Spleen (tissue), 11 donors: ENCODE measurements around the gene ZNF292. TPM values are rescaled to one million over a fixed set of nuclear protein-coding genes. Genes with fewer than 3 reads are reported as not detected.
A peak's percentile ranks its signal among the peaks of the same experiment; 100 is the strongest.

Experiments
- DNase-seq: peaks from one replicate; pipeline ENCODE4 v3.0.0-alpha.2; 2020
- H3K27ac ChIP-seq, 8 donors: fragments of 200-600 bp; sonication (generic) in 7 of 8; 1 replicate in 4 of 8; 2 replicates in 4 of 8; pipeline versions ENCODE4 v1.5.0 to v1.8.0; 2016 to 2021; ENCODE audit warnings: inconsistent platforms in 4 of 8, mild to moderate bottlenecking in 4 of 8, moderate library complexity in 1 of 8
- H3K27me3 ChIP-seq, 7 donors: fragments of 200-600 bp; sonication (generic) in 6 of 7; replicated peaks in 1 of 7; 1 replicate in 4 of 7; 2 replicates in 3 of 7; pipeline versions ENCODE4 v1.5.0 to v1.8.0; 2016 to 2021; ENCODE audit warnings: inconsistent platforms in 3 of 7, mild to moderate bottlenecking in 1 of 7
- H3K36me3 ChIP-seq, 6 donors: fragments of 200-600 bp; sonication (generic) in 5 of 6; 1 replicate in 4 of 6; 2 replicates in 2 of 6; pipeline versions ENCODE4 v1.5.0 to v1.8.0; 2016 to 2021; ENCODE audit warnings: inconsistent platforms in 2 of 6
- H3K4me1 ChIP-seq, 6 donors: fragments of 200-600 bp; sonication (generic) in 5 of 6; 1 replicate in 3 of 6; 2 replicates in 3 of 6; pipeline versions ENCODE4 v1.5.0 to v1.8.0; 2016 to 2021; ENCODE audit warnings: inconsistent platforms in 3 of 6
- H3K4me3 ChIP-seq, 8 donors: fragments of 200-600 bp; sonication (generic) in 7 of 8; 1 replicate in 4 of 8; 2 replicates in 4 of 8; pipeline versions ENCODE4 v1.5.0 to v1.8.0; 2016 to 2021; ENCODE audit warnings: inconsistent platforms in 4 of 8, mild to moderate bottlenecking in 4 of 8, moderate library complexity in 2 of 8
- H3K9me3 ChIP-seq, 8 donors: fragments of 200-600 bp; sonication (generic) in 7 of 8; 1 replicate in 4 of 8; 2 replicates in 4 of 8; pipeline versions ENCODE4 v1.5.0 to v1.8.0; 2016 to 2021; ENCODE audit warnings: inconsistent platforms in 4 of 8
- CTCF ChIP-seq, 11 experiments: fragments of 200-600 bp in 7 of 11; fragments of 450-650 bp in 4 of 11; sonication (generic) in 4 of 11; IDR thresholded peaks in 8 of 11; conservative IDR thresholded peaks in 3 of 11; 1 replicate in 7 of 11; 2 replicates in 4 of 11; pipeline versions ENCODE4 v1.4.0 to v1.8.0; 2016 to 2021; ENCODE audit warnings: antibody characterized with exemption in 11 of 11, inconsistent platforms in 4 of 11, mild to moderate bottlenecking in 1 of 11
- POLR2A ChIP-seq, 3 donors: fragments of 450-650 bp; IDR thresholded peaks; one replicate each; pipeline ENCODE4 v1.5.1; 2017; ENCODE audit warnings: antibody characterized with exemption in 3 of 3, mild to moderate bottlenecking in 1 of 3
- POLR2AphosphoS5 ChIP-seq, 3 donors: sonication (generic); formaldehyde crosslinking; IDR thresholded peaks; one replicate each; pipeline ENCODE4 v1.5.1; 2017; ENCODE audit warnings: antibody characterized with exemption in 3 of 3
- WGBS, 5 donors: extraction: QIAGEN DNeasy Blood & Tissue Kit in 3 of 5; methylation state at CpG; one replicate each; pipeline versions ENCODE4 v1.1.5 to v1.1.7; 2013 to 2018; 5-methylcytosine and 5-hydroxymethylcytosine counted together
- intact Hi-C: fragments of 100-400 bp; cut with DNase I; formaldehyde crosslinking; loops from one replicate; pipeline ENCODE4 v1.15.0; 2023; ENCODE audit warnings: low total_unique reads
- polyA plus RNA-seq, 3 donors: library from polyadenylated mRNA; stranded (reverse); fragments of 200-250 nt; gene quantifications; one replicate each; pipeline ENCODE4 v1.2.1, GENCODE V29; 2013
- total RNA-seq, 7 donors: library from RNA; depleted of rRNA in 3 of 7; stranded (reverse); fragments of >200 nt in 3 of 7; fragmentation: NEBNext Ultra II Directional in 4 of 7; extraction: Animal tissue kit (Norgen Biotek cat#: 25700) in 4 of 7; gene quantifications; one replicate each; pipeline versions ENCODE4 v1.1.0 to v1.2.1, GENCODE V29; 2016 to 2021
- donor health status: healthy with polysubstance abuse.
- donor health status: DM: no; HTN: no; CAD: no; lungs with moderate emphysema.
- donor health status: DM: no; HTN: no; CAD: no.
- donor health status: Bipolar disorder and iron deficiency.
- donor health status: healthy.
- donor health status: DM: no; HTN: no; CAD: no.
- donor health status: DM: yes; HTN: yes; CAD: no.

Gene ZNF292
- total and polyA plus RNA-seq, 10 donors = 5.1 to 76.2 (median 50.2) TPM

- TF ChIP-seq POLR2AphosphoS5 (IDR thresholded peaks at IDR 0.05) (no peak), CTCF (IDR thresholded peaks at IDR 0.05 in 8 of 11, conservative IDR thresholded peaks at IDR 0.05 in 3 of 11) (no peak), POLR2A (IDR thresholded peaks at IDR 0.05) (no peak)
- peaks cover 0 to 3% (median 0%) of the 10 kb centered on the region in 8 donors for H3K9me3 ChIP-seq
Measured at GRCh38 chr6:87243812-87244211, 88.4 kb downstream of the ZNF292 start.

GRCh38 chr6:87244380-87244779 is 89.0 kb downstream of the ZNF292 start:
- TF ChIP-seq POLR2A (IDR thresholded peaks at IDR 0.05) (no peak), POLR2AphosphoS5 (IDR thresholded peaks at IDR 0.05) (no peak), CTCF (IDR thresholded peaks at IDR 0.05 in 8 of 11, conservative IDR thresholded peaks at IDR 0.05 in 3 of 11) (no peak)
- no peak overlapping the region for H3K27ac ChIP-seq
- no peaks in the 10 kb centered on the region for H3K4me1 ChIP-seq
- intact Hi-C loops = no loop called here
- no peaks in the 10 kb centered on the region for H3K9me3 ChIP-seq
- H3K4me3 ChIP-seq = no peak overlapping the region
- DNase-seq = no peak
- H3K27me3 ChIP-seq = no peaks in the 10 kb centered on the region
- H3K36me3 ChIP-seq = peaks cover 0 to 95% (median 45%) of the 10 kb centered on the region in 6 donors

More at GRCh38 chr6:87243812-87244211, 88.4 kb downstream of the ZNF292 start:
- peaks cover 0 to 94% (median 42%) of the 10 kb centered on the region in 6 donors for H3K36me3 ChIP-seq
- no peak for DNase-seq
- H3K27ac ChIP-seq = no peak overlapping the region
- H3K27me3 ChIP-seq = no peaks in the 10 kb centered on the region
- no peak overlapping the region for H3K4me3 ChIP-seq
- intact Hi-C loops = no loop called here
- H3K4me1 ChIP-seq = no peaks in the 10 kb centered on the region

- Histone ChIP-seq H3K36me3 (peaks cover 5 to 88% (median 33%) of the 10 kb centered on the region in 6 donors), H3K27me3 (no peaks in the 10 kb centered on the region), H3K9me3 (no peaks in the 10 kb centered on the region), H3K4me1 (peaks cover 0 to 12% (median 5%) of the 10 kb centered on the region in 6 donors), H3K27ac (no peak overlapping the region), H3K4me3 (no peak overlapping the region)
- DNase-seq = no peak
- intact Hi-C loops = no loop called here
- no peak for TF ChIP-seq CTCF (IDR thresholded peaks at IDR 0.05 in 8 of 11, conservative IDR thresholded peaks at IDR 0.05 in 3 of 11)
- no peak for TF ChIP-seq POLR2A (IDR thresholded peaks at IDR 0.05)
- no peak for TF ChIP-seq POLR2AphosphoS5 (IDR thresholded peaks at IDR 0.05)
Measured at GRCh38 chr6:87250019-87250418, 94.7 kb downstream of the ZNF292 start.

GRCh38 chr6:87251225-87251624 is 95.9 kb downstream of the ZNF292 start:
- no peaks in the 10 kb centered on the region for H3K9me3 ChIP-seq
- H3K36me3 ChIP-seq = peaks cover 7 to 88% (median 40%) of the 10 kb centered on the region in 6 donors
- DNase-seq = no peak
- WGBS, 5 donors = 57 to 87% (median 61%) methylated on average over 1 of the region's 1 CpG
- H3K27me3 ChIP-seq = no peaks in the 10 kb centered on the region
- intact Hi-C loops = no loop called here
- peaks cover 0 to 12% (median 5%) of the 10 kb centered on the region in 6 donors for H3K4me1 ChIP-seq
- no peak overlapping the region for H3K4me3 ChIP-seq
- peak overlapping the region in 1 of 8 donors; percentile 9 for H3K27ac ChIP-seq
- TF ChIP-seq CTCF (IDR thresholded peaks at IDR 0.05 in 8 of 11, conservative IDR thresholded peaks at IDR 0.05 in 3 of 11) = no peak
- no peak for TF ChIP-seq POLR2A (IDR thresholded peaks at IDR 0.05)
- no peak for TF ChIP-seq POLR2AphosphoS5 (IDR thresholded peaks at IDR 0.05)
